ENCODE measurements around the gene LCP2. TPM values are rescaled to one million over a fixed set of nuclear protein-coding genes. Genes with fewer than 3 reads are reported as not detected.

LCP2 gene
- total RNA-seq, 1 experiment from 2014 or later = not detected

DNA sequence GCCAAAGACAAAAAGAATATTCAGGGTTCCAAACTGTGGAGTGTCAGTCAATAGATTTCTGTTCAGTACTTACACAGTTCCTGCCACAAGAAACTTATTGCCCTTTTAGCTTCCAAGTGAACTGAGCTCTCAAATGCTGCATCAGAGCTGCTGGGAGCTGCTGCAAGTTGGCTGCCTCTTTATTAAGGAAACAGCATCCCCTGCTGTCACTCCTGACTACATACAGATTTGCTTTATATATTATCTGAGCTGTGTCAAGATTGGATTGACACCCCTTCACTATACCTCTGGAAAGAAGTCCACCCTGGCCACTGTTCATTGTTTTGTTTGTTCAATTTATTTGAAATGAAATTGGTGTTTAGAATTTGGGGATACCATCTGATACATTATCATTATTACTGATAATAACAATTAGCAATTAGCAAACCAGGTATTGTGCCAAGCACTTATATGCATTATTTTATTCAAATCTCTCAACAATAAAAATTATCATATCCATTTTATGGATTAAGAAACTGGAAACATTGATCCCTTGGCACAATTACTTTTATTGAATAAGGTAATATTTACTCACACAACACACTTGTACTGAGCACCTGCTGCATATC is 81.2 kb downstream of the LCP2 start:
- no peak overlapping the region for H2AFZ ChIP-seq (ENCODE audit: low read length)
- no peaks in the 10 kb centered on the region for H3K36me3 Mint-ChIP-seq (ENCODE audit: insufficient read depth in 1 of 3, low read depth in 3 of 3)
- H4K5ac ChIP-seq (ENCODE audit: insufficient read length, low read depth, low read length) = no peak overlapping the region
- H3K27me3 Mint-ChIP-seq (ENCODE audit: low read depth) = peaks cover 3% of the 10 kb centered on the region; the same call in 1 of the 2 replicates
- H3T11ph ChIP-seq (ENCODE audit: low read length) = no peak overlapping the region
- no peaks in the 10 kb centered on the region for H3K9me3 ChIP-seq (ENCODE audit: control insufficient read depth, low read depth, low read length)
- H4K20me1 ChIP-seq (ENCODE audit: control insufficient read depth, insufficient read depth, insufficient read length) = no peaks in the 10 kb centered on the region
- no peak overlapping the region for H3K4ac ChIP-seq (ENCODE audit: low read depth, low read length)
- H3K18ac ChIP-seq (ENCODE audit: insufficient read length, low read depth, low read length) = no peak overlapping the region
- H3K14ac ChIP-seq (ENCODE audit: insufficient read depth, low read length) = no peak overlapping the region
- peaks cover 17 to 18% of the 10 kb centered on the region in 2 experiments for H3K4me1 Mint-ChIP-seq
- no peak overlapping the region for H2AK5ac ChIP-seq (ENCODE audit: insufficient read length, low read length)
- H3K9ac ChIP-seq (ENCODE audit: extremely low read depth, insufficient read length, low read length) = no peak overlapping the region
- no peak overlapping the region for H3K27ac Mint-ChIP-seq
- H3K27me3 ChIP-seq (ENCODE audit: insufficient read depth, low read length) = peaks cover 2% of the 10 kb centered on the region; the same call in 1 of the 2 replicates
- H3K4me3 Mint-ChIP-seq = no peak overlapping the region
- H3K27ac ChIP-seq (ENCODE audit: insufficient read length, low read depth, low read length) = no peak overlapping the region
- no peaks in the 10 kb centered on the region for H3K79me1 ChIP-seq (ENCODE audit: insufficient read depth, low read depth, low read length, poor library complexity, severe bottlenecking)
- H3K23me2 ChIP-seq (ENCODE audit: insufficient read length, low read depth, low read length, poor library complexity, severe bottlenecking) = no peaks in the 10 kb centered on the region
- H2BK15ac ChIP-seq (ENCODE audit: low read depth, low read length) = no peak overlapping the region
- H2BK5ac ChIP-seq (ENCODE audit: insufficient read length, low read length) = no peak overlapping the region
- H2BK20ac ChIP-seq (ENCODE audit: low read depth, low read length, poor library complexity, severe bottlenecking) = no peak overlapping the region
- H3K4me2 ChIP-seq (ENCODE audit: insufficient read depth, insufficient read length, low read length) = no peak overlapping the region
- DNase-seq = no peak
- no peaks in the 10 kb centered on the region for H3K79me2 ChIP-seq (ENCODE audit: insufficient read depth, low read length)
- H3K23ac ChIP-seq (ENCODE audit: insufficient read length, low read depth, low read length) = no peak overlapping the region
- H4K8ac ChIP-seq (replicated peaks; ENCODE audit: insufficient read length, low read depth, low read length) = no peak overlapping the region
- no peaks in the 10 kb centered on the region; the same call in 1 of the 2 replicates for H3K4me1 ChIP-seq (ENCODE audit: insufficient read depth, low read length)
- H3K9me3 Mint-ChIP-seq = no peaks in the 10 kb centered on the region; a peak in 1 of 5 replicates
- H4K91ac ChIP-seq (ENCODE audit: insufficient read length, low read depth, low read length) = no peak overlapping the region
- H2BK120ac ChIP-seq (ENCODE audit: low read depth, low read length, poor library complexity, severe bottlenecking) = no peak overlapping the region
- TF ChIP-seq, protein P1, sequence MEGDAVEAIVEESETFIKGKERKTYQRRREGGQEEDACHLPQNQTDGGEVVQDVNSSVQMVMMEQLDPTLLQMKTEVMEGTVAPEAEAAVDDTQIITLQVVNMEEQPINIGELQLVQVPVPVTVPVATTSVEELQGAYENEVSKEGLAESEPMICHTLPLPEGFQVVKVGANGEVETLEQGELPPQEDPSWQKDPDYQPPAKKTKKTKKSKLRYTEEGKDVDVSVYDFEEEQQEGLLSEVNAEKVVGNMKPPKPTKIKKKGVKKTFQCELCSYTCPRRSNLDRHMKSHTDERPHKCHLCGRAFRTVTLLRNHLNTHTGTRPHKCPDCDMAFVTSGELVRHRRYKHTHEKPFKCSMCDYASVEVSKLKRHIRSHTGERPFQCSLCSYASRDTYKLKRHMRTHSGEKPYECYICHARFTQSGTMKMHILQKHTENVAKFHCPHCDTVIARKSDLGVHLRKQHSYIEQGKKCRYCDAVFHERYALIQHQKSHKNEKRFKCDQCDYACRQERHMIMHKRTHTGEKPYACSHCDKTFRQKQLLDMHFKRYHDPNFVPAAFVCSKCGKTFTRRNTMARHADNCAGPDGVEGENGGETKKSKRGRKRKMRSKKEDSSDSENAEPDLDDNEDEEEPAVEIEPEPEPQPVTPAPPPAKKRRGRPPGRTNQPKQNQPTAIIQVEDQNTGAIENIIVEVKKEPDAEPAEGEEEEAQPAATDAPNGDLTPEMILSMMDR (conservative IDR thresholded peaks at IDR 0.05) = peak; percentile 81
- H3K56ac ChIP-seq (ENCODE audit: insufficient read length, low read depth, low read length) = no peak overlapping the region
- no peak overlapping the region for H2BK12ac ChIP-seq (ENCODE audit: insufficient read length, low read depth, low read length)

Data from H9 (cell line).